Hepatocyte (in vitro differentiated cells): ENCODE results near the gene NHERF1. TPM values are rescaled to one million over a fixed set of nuclear protein-coding genes. Genes with fewer than 3 reads are reported as not detected.
A peak's percentile ranks its signal among the peaks of the same experiment; 100 is the strongest.

Source experiments
- DNase-seq: peaks from one replicate; pipeline ENCODE4 v3.0.0-alpha.2; 2016; ENCODE audit warnings: low spot score
- H2AFZ ChIP-seq: fragments of 200-600 bp; sonication (generic); 2 replicates; pipeline ENCODE4 v1.6.0; 2016; ENCODE audit warnings: antibody characterized with exemption, mild to moderate bottlenecking
- H3K27ac ChIP-seq: fragments of 200-600 bp; sonication (generic); 2 replicates; pipeline ENCODE4 v1.5.1; 2016; ENCODE audit warnings: mild to moderate bottlenecking
- H3K27me3 ChIP-seq: fragments of 200-600 bp; sonication (generic); 2 replicates; pipeline ENCODE4 v1.6.1; 2016
- H3K36me3 ChIP-seq: fragments of 200-600 bp; sonication (generic); replicated peaks from 2 replicates; pipeline ENCODE4 v1.5.1; 2016; ENCODE audit warnings: low read depth; ENCODE audit not compliant: insufficient read depth
- H3K4me1 ChIP-seq: fragments of 200-600 bp; sonication (generic); 2 replicates; pipeline ENCODE4 v1.5.1; 2016; ENCODE audit warnings: mild to moderate bottlenecking, moderate library complexity; ENCODE audit not compliant: insufficient read depth
- H3K4me2 ChIP-seq: fragments of 200-600 bp; sonication (generic); 2 replicates; pipeline ENCODE4 v1.6.0; 2016
- H3K4me3 ChIP-seq: fragments of 200-600 bp; sonication (generic); 2 replicates; pipeline ENCODE4 v1.5.1; 2016; ENCODE audit warnings: mild to moderate bottlenecking
- H3K79me2 ChIP-seq: fragments of 200-600 bp; sonication (generic); 2 replicates; pipeline ENCODE4 v1.6.0; 2017; ENCODE audit warnings: mild to moderate bottlenecking
- H3K9me2 ChIP-seq: fragments of 200-600 bp; sonication (generic); replicated peaks from 2 replicates; pipeline ENCODE4 v1.6.0; 2017; ENCODE audit warnings: mild to moderate bottlenecking; ENCODE audit not compliant: insufficient read depth
- H3K9me3 ChIP-seq: fragments of 200-600 bp; sonication (generic); 2 replicates; pipeline ENCODE4 v1.5.1; 2016; ENCODE audit warnings: low read depth, mild to moderate bottlenecking
- H4K20me1 ChIP-seq: fragments of 200-600 bp; sonication (generic); 2 replicates; pipeline ENCODE4 v1.6.0; 2016; ENCODE audit warnings: mild to moderate bottlenecking; ENCODE audit not compliant: insufficient read depth, poor library complexity, severe bottlenecking
- CTCF ChIP-seq: fragments of 200-600 bp; sonication (generic); IDR thresholded peaks from 2 replicates; pipeline ENCODE4 v1.5.1; 2016; ENCODE audit warnings: antibody characterized with exemption, mild to moderate bottlenecking; ENCODE audit not compliant: poor library complexity
- EZH2 ChIP-seq: fragments of 200-600 bp; sonication (generic); IDR thresholded peaks from 2 replicates; pipeline ENCODE4 v1.6.1; 2016; ENCODE audit warnings: antibody characterized with exemption, mild to moderate bottlenecking, borderline replicate concordance
- EZH2phosphoT487 ChIP-seq: fragments of 200-600 bp; sonication (generic); IDR thresholded peaks from one replicate; pipeline ENCODE4 v1.6.1; 2018; ENCODE audit warnings: antibody characterized with exemption, mild to moderate bottlenecking, low read depth, moderate library complexity; ENCODE audit not compliant: unreplicated experiment, severe bottlenecking
- WGBS: methylation state at CpG from one replicate; pipeline ENCODE4 v1.1.6; 2016; ENCODE audit warnings: low lambda C conversion rate; ENCODE audit errors: missing lambda C conversion rate; 5-methylcytosine and 5-hydroxymethylcytosine counted together
- polyA plus RNA-seq: library from polyadenylated mRNA; unstranded; fragments of >200 nt; fragmentation: Nextera tagmentation; extraction: Ambion mirVana; gene quantifications from 2 replicates; pipeline ENCODE4 v1.2.1, GENCODE V29; 2016
- total RNA-seq: library from RNA; depleted of rRNA; stranded (reverse); fragments of >200 nt; gene quantifications from 2 replicates; pipeline ENCODE4 v1.2.3, GENCODE V29; 2014

Gene NHERF1
- total and polyA plus RNA-seq, 2 experiments from 2014 or later, result 263 to 763 TPM

- peaks cover 86% of the 10 kb centered on the region for H3K79me2 ChIP-seq
- no peaks in the 10 kb centered on the region for H3K36me3 ChIP-seq
- peaks cover 64% of the 10 kb centered on the region for H4K20me1 ChIP-seq
- H3K4me3 ChIP-seq, result no peak overlapping the region
- DNase-seq, result peak; percentile 78
- H3K9me2 ChIP-seq, result no peaks in the 10 kb centered on the region
- peaks cover 86% of the 10 kb centered on the region for H3K4me1 ChIP-seq
- no peak overlapping the region for H2AFZ ChIP-seq
- TF ChIP-seq CTCF, result no peak
- TF ChIP-seq EZH2, result no peak
- TF ChIP-seq EZH2phosphoT487, result no peak
- H3K9me3 ChIP-seq, result no peaks in the 10 kb centered on the region
- no peaks in the 10 kb centered on the region for H3K27me3 ChIP-seq
- peak overlapping the region; percentile 77 for H3K4me2 ChIP-seq
- 25% methylated on average over 10 of the region's 10 CpGs for WGBS
- H3K27ac ChIP-seq, result peak overlapping the region; percentile 97
Measured at GRCh38 chr17:74759941-74760340, 11.5 kb downstream of the NHERF1 start.

DNA sequence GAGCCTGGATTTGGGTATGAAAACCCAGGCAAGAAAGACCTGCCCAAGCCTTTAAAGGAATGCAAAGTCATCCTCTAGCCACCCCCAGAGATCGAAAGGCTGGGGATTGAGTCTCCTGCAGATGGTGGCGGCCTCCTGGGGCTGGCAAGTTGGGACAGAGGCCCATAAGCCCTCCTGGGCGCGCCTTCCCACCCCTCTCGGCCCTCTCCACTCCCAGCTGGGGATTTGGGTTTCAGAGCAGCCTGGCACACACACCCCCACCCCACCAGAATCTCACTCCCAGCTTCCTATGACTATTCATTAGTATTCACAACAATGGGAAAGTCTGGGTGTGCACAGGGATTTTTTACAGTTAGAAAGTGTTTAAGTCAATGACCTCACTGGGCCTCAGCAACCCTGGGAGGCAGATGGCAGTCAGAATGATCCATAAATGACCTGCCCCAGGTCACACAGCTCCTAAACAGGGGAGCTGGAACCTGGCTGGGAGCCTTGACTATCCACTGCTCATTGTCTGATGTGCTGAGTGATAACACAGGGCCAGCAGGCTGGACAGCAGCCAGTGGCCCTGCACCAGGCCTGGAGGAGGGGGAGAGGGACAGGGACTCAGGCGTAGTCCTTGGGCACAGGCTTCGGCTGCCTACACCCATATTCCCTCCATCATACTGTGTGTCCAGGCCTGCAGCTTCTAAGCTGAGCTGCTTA lies 12.1 kb downstream of the NHERF1 start:
- no peak for TF ChIP-seq CTCF
- TF ChIP-seq EZH2phosphoT487, result no peak
- no peak for TF ChIP-seq EZH2
- H3K4me1 ChIP-seq, result peaks cover 89% of the 10 kb centered on the region
- H3K27me3 ChIP-seq, result no peaks in the 10 kb centered on the region
- no peaks in the 10 kb centered on the region for H3K36me3 ChIP-seq
- no peak for DNase-seq
- H2AFZ ChIP-seq, result no peak overlapping the region
- no peaks in the 10 kb centered on the region for H3K9me3 ChIP-seq
- H3K27ac ChIP-seq, result peak overlapping the region; percentile 97
- 58% methylated on average over 7 of the region's 7 CpGs for WGBS
- H3K79me2 ChIP-seq, result peaks cover 86% of the 10 kb centered on the region
- no peaks in the 10 kb centered on the region for H3K9me2 ChIP-seq
- peaks cover 60% of the 10 kb centered on the region for H4K20me1 ChIP-seq
- H3K4me2 ChIP-seq, result peak overlapping the region; percentile 77
- no peak overlapping the region for H3K4me3 ChIP-seq

GRCh38 chr17:74761419-74761818 lies 13.0 kb downstream of the NHERF1 start:
- WGBS, result 51% methylated on average over 5 of the region's 5 CpGs
- Histone ChIP-seq H3K27ac (peak overlapping the region; percentile 97), H4K20me1 (peaks cover 52% of the 10 kb centered on the region), H3K4me1 (peaks cover 95% of the 10 kb centered on the region), H3K4me3 (no peak overlapping the region), H3K4me2 (peak overlapping the region; percentile 77), H3K9me3 (no peaks in the 10 kb centered on the region), H3K27me3 (no peaks in the 10 kb centered on the region), H3K36me3 (no peaks in the 10 kb centered on the region), H3K79me2 (peaks cover 86% of the 10 kb centered on the region), H3K9me2 (no peaks in the 10 kb centered on the region), H2AFZ (no peak overlapping the region)
- no peak for DNase-seq
- no peak for TF ChIP-seq EZH2phosphoT487
- TF ChIP-seq EZH2, result no peak
- no peak for TF ChIP-seq CTCF
